C4-2B (cell line): Measurements from ENCODE around the gene CDH12.

ENCODE experiments used
- H3K27ac ChIP-seq: fragments of 450-650 bp; 2 replicates; pipeline ENCODE4 v1.5.1; 2017
- ZFX ChIP-seq: fragments of 450-650 bp; IDR thresholded peaks from 2 replicates; pipeline ENCODE4 v1.6.1; 2017
- TF ChIP-seq, protein P1 (sequence below): fragments of 450-650 bp; conservative IDR thresholded peaks from 2 replicates; pipeline ENCODE4 v1.5.1; 2017; ENCODE audit warnings: mild to moderate bottlenecking

Gene CDH12

DNA sequence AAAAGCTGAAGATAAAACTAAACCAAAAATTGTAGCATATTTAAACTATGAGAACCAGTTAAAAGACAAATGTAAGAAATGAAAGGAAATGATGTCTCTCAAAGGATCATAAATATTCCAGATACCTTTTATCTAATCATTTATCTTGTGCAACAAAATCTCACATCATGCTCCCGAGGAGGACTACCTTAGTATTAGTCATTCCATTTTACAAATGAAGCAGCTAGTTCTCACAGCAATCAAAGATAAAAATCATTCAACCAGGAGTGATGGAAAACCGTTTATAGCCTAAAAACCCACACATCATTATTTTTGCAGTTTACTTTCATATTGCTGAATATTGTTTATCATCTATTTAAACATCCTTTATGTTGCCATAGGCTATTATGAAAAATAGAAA, 190.0 kb downstream of the CDH12 start:
- TF ChIP-seq, protein P1, sequence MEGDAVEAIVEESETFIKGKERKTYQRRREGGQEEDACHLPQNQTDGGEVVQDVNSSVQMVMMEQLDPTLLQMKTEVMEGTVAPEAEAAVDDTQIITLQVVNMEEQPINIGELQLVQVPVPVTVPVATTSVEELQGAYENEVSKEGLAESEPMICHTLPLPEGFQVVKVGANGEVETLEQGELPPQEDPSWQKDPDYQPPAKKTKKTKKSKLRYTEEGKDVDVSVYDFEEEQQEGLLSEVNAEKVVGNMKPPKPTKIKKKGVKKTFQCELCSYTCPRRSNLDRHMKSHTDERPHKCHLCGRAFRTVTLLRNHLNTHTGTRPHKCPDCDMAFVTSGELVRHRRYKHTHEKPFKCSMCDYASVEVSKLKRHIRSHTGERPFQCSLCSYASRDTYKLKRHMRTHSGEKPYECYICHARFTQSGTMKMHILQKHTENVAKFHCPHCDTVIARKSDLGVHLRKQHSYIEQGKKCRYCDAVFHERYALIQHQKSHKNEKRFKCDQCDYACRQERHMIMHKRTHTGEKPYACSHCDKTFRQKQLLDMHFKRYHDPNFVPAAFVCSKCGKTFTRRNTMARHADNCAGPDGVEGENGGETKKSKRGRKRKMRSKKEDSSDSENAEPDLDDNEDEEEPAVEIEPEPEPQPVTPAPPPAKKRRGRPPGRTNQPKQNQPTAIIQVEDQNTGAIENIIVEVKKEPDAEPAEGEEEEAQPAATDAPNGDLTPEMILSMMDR, result no peak
- no peak for TF ChIP-seq ZFX

DNA sequence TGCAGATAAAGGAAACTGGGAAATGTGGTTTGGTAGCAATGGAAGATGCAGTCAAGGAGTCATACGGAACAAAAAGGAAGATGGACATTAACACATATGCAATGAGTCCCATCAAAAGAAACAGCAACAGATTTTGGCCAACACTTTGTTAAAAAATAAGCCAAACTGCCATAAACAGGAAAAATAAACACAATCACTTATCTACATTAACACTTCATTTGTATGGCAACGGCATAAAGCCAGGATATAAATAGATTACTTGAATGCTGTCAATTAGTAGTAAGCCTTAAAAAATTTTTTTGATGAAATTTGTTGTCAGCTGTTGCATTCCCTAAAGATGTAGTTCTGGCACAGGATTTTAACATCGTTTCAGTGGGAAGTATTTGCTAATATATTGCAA, 190.8 kb downstream of the CDH12 start:
- H3K27ac ChIP-seq, result no peak overlapping the region
- TF ChIP-seq, protein P1, result no peak
- TF ChIP-seq ZFX, result no peak

More for the DNA sequence above, 190.0 kb downstream of the CDH12 start:
- H3K27ac ChIP-seq, result no peak overlapping the region

DNA sequence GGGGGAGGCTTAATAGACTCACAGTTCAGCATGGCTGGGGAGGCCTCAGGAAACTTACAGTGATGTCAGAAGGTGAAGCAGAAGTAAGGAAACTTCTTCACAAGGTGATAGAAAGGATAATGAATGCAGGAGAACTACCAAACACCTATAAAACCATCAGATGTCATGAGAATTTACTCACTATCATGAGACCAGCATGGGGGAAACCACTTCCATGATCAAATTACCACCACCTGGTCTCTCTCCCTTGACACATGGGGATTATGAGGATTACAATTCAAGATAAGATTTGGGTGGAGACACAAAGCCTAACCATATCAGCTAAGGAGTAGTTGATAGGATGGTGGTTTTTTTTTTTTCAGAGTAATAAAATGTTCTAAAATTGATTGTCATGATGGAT, 201.8 kb downstream of the CDH12 start:
- TF ChIP-seq, protein P1, result no peak
- no peak for TF ChIP-seq ZFX
- H3K27ac ChIP-seq, result no peak overlapping the region

DNA sequence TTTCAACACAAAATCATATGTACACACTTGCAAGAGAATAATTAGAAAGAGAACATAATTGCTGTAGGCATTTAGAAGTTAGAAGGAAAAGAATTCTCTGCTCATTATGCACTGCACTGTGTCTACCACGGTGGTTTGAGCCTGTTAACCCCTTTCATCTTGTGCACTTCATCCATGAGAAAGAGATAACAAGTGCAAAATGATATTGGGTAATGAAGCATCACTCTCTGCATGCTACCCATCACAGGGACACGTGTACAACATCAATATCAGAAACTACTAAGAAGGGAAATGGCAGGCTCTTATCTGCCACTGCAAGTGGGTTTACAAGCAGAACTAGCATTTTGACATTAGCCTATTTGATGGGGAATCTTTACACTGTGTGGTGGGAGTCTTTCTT, 202.6 kb downstream of the CDH12 start:
- no peak overlapping the region for H3K27ac ChIP-seq
- TF ChIP-seq, protein P1, result no peak
- no peak for TF ChIP-seq ZFX

DNA sequence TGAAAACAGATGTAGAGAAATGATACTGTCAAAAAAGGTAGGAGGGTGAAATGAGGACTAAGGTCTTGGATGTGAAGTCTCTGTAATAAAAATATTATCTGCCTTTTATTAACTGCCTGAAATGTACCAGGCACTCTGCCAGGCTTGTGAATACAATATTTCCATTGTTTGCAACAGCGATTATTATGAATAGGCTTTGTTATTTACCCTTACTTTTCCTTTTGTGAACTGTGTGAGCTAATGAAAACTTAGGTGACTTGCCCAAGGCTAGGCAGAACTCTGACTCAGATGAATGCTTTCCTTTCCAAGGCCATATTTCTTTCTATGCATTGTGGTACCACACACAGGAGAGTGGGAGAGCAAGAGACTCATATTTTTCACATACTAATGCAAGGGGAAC, 204.1 kb downstream of the CDH12 start:
- no peak overlapping the region for H3K27ac ChIP-seq
- TF ChIP-seq ZFX, result no peak
- TF ChIP-seq, protein P1, result no peak

DNA sequence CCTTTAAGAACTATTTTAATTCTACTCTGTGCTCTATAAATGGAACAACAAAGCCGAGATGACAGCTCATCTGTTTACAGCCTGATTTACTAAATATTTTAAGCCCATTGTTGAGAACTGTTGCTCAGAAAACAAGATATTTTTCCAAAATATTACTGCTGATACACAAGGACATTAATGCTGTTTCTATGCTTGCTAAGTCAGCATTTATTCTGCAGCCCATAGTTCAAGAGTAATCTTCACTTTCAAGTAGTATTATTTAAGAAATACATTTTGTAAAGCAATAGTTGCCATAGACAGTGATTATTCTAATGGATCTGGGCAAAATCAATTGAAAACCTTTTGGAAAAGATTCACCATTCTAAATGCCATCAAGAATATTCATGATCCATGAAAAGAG, 208.3 kb downstream of the CDH12 start:
- TF ChIP-seq, protein P1, result no peak
- TF ChIP-seq ZFX, result no peak
- H3K27ac ChIP-seq, result no peak overlapping the region

DNA sequence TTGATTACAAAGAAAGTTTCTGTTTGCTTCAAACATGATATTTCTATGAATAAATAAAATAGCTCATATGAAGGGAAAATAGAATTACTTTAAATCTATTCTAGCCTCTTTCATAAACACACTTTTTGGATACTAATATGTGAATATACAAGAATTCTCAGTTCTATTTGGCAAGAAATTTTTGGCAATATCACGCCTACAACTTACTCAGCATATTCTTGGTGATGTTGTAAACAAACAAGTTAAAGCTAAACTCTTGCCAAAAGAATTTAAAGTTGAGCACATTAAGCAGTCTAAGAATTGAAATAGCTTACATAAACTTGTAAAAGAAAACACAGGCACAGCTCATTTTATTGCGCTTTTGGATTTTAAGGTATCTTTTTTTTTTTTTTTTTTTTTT, 209.8 kb downstream of the CDH12 start:
- TF ChIP-seq, protein P1, result no peak
- no peak for TF ChIP-seq ZFX
- H3K27ac ChIP-seq, result no peak overlapping the region
